Aorta (tissue), 5 donors: Measurements from ENCODE around the gene MTHFD1L. TPM values are rescaled to one million over a fixed set of nuclear protein-coding genes. Genes with fewer than 3 reads are reported as not detected.
"Not testable (repeated sequence)": the region's sequence is repeated elsewhere in the genome, so short reads cannot be mapped to it uniquely, and the experiment has no call there.

Source experiments
- ATAC-seq: fragments of 200-7000 bp; cut with Tn5 transposase; one replicate; pipeline ENCODE4 v1.9.1; 2022; ENCODE audit warnings: moderate library complexity; ENCODE audit not compliant: low FRiP score
- DNase-seq, 2 donors: peaks; one replicate each; pipeline ENCODE4 v3.0.0-alpha.2; 2020
- H3K27ac ChIP-seq, 2 donors: one replicate each; pipeline ENCODE4 v1.5.1; 2013; ENCODE audit warnings: low read length in 2 of 2, mild to moderate bottlenecking in 2 of 2, moderate library complexity in 2 of 2, control low read depth in 1 of 2, inconsistent platforms in 1 of 2, low read depth in 1 of 2
- H3K27me3 ChIP-seq, 2 donors: one replicate each; pipeline ENCODE4 v1.6.1; 2013; ENCODE audit warnings: control low read depth in 1 of 2, low read length in 1 of 2, mild to moderate bottlenecking in 1 of 2, moderate library complexity in 1 of 2; ENCODE audit not compliant: insufficient read depth in 2 of 2, control insufficient read depth in 1 of 2
- H3K36me3 ChIP-seq, 2 donors: one replicate each; pipeline ENCODE4 v1.6.1; 2013; ENCODE audit warnings: control low read depth in 1 of 2, low read length in 1 of 2, mild to moderate bottlenecking in 1 of 2; ENCODE audit not compliant: insufficient read depth in 2 of 2, control insufficient read depth in 1 of 2
- H3K4me1 ChIP-seq, 2 donors: one replicate each; pipeline ENCODE4 v1.6.1; 2013; ENCODE audit warnings: low read length in 2 of 2, control low read depth in 1 of 2, mild to moderate bottlenecking in 1 of 2, moderate library complexity in 1 of 2; ENCODE audit not compliant: insufficient read depth in 2 of 2, control insufficient read depth in 1 of 2
- H3K4me3 ChIP-seq, 2 donors: one replicate each; pipeline ENCODE4 v1.5.1; 2013; ENCODE audit warnings: low read length in 2 of 2, control low read depth in 1 of 2, mild to moderate bottlenecking in 1 of 2
- H3K9me3 ChIP-seq: one replicate; pipeline ENCODE4 v1.6.1; 2013; ENCODE audit warnings: mild to moderate bottlenecking, low read length; ENCODE audit not compliant: control insufficient read depth
- WGBS, 2 donors: extraction: QIAGEN DNeasy Blood & Tissue Kit; methylation state at CpG; one replicate each; pipeline ENCODE4 v1.1.7; 2013; 5-methylcytosine and 5-hydroxymethylcytosine counted together
- intact Hi-C, 2 donors: fragments of 100-400 bp; cut with DNase I; formaldehyde crosslinking; loops; one replicate each; pipeline versions ENCODE4 v1.14.2 to v1.15.0; 2022
- polyA plus RNA-seq, 2 donors: library from polyadenylated mRNA; stranded (reverse); fragments of 200-250 nt; gene quantifications; one replicate each; pipeline ENCODE4 v1.2.3, GENCODE V29; 2013
- total RNA-seq, 2 donors: library from RNA; stranded (reverse); fragmentation: NEBNext Ultra II Directional; extraction: Animal tissue kit (Norgen Biotek cat#: 25700); gene quantifications; one replicate each; pipeline ENCODE4 v1.2.1, GENCODE V29; 2021
- donor health status: healthy with polysubstance abuse.
- donor health status: Bipolar disorder and iron deficiency.
- donor health status: DM: no; HTN: no; CAD: no.
- donor health status: DM: no; HTN: no; CAD: no.
- donor health status: DM: yes; HTN: yes; CAD: no.

MTHFD1L gene
- total and polyA plus RNA-seq, 4 donors, result 20.4 to 65.8 (median 55.7) TPM

- Histone ChIP-seq H3K36me3 (no peaks in the 10 kb centered on the region), H3K27ac (no peak overlapping the region), H3K4me1 (no peaks in the 10 kb centered on the region), H3K4me3 (no peak overlapping the region), H3K27me3 (no peaks in the 10 kb centered on the region), H3K9me3 (no peaks in the 10 kb centered on the region)
- intact Hi-C loops, result loop anchor here (10.0 kb wide), 2 partner anchors 207 to 217 kb away; partner anchors contain the start of gene AKAP12 (in 1 of the 2)
- DNase-seq (no peak), ATAC-seq (no peak)
- WGBS, 2 donors, result 96 to 97% methylated on average over 15 of the region's 15 CpGs
These were observed 162.7 kb downstream of the MTHFD1L start for GRCh38 chr6:151027936-151028838.

- H3K9me3 ChIP-seq, result no peaks in the 10 kb centered on the region
- intact Hi-C loops, result loop anchor here (10.0 kb wide), 2 partner anchors 205 to 215 kb away; partner anchors contain the start of gene AKAP12 (in 1 of the 2)
- no peaks in the 10 kb centered on the region for H3K36me3 ChIP-seq
- no peaks in the 10 kb centered on the region for H3K27me3 ChIP-seq
- DNase-seq, result no peak
- H3K4me1 ChIP-seq, result no peaks in the 10 kb centered on the region
- 83 to 85% methylated on average over 5 of the region's 5 CpGs for WGBS, 2 donors
- H3K4me3 ChIP-seq, result no peak overlapping the region
- no peak overlapping the region for H3K27ac ChIP-seq
- ATAC-seq, result no peak
These were observed 164.5 kb downstream of the MTHFD1L start for GRCh38 chr6:151029970-151030369.

- Histone ChIP-seq H3K27ac (no peak overlapping the region), H3K27me3 (no peaks in the 10 kb centered on the region), H3K4me1 (no peaks in the 10 kb centered on the region), H3K4me3 (no peak overlapping the region), H3K9me3 (no peaks in the 10 kb centered on the region), H3K36me3 (no peaks in the 10 kb centered on the region)
- DNase-seq (no peak), ATAC-seq (no peak)
- 86 to 89% methylated on average over 3 of the region's 3 CpGs for WGBS, 2 donors
- intact Hi-C loops, result no loop called here
These were observed 166.5 kb downstream of the MTHFD1L start for GRCh38 chr6:151032034-151032433.

GRCh38 chr6:151034825-151035781, 169.6 kb downstream of the MTHFD1L start:
- Histone ChIP-seq H3K27me3 (no peaks in the 10 kb centered on the region), H3K36me3 (no peaks in the 10 kb centered on the region), H3K9me3 (no peaks in the 10 kb centered on the region), H3K4me1 (no peaks in the 10 kb centered on the region), H3K27ac (peak overlapping the region in 1 of 2 donors; percentile 32), H3K4me3 (no peak overlapping the region)
- ATAC-seq (no peak), DNase-seq (no peak)
- intact Hi-C loops, result no loop called here
- 83 to 86% methylated on average over 10 of the region's 10 CpGs for WGBS, 2 donors

GRCh38 chr6:151036211-151036721, 170.8 kb downstream of the MTHFD1L start:
- ATAC-seq, DNase-seq: not testable (repeated sequence)

GRCh38 chr6:151036869-151037680, 171.6 kb downstream of the MTHFD1L start:
- intact Hi-C loops, result no loop called here
- Histone ChIP-seq H3K9me3 (no peaks in the 10 kb centered on the region), H3K27ac (peak overlapping the region; percentile 67 to 78), H3K4me1 (no peaks in the 10 kb centered on the region), H3K4me3 (no peak overlapping the region), H3K36me3 (no peaks in the 10 kb centered on the region), H3K27me3 (no peaks in the 10 kb centered on the region)
- DNase-seq, result no peak
- 78 to 87% methylated on average over 12 of the region's 12 CpGs for WGBS, 2 donors
- no peak for ATAC-seq

More at GRCh38 chr6:151036211-151036721, 170.8 kb downstream of the MTHFD1L start:
- H3K27me3 ChIP-seq, intact Hi-C loops, H3K4me3 ChIP-seq, H3K4me1 ChIP-seq, H3K9me3 ChIP-seq, H3K36me3 ChIP-seq: not testable (repeated sequence)
- peak overlapping the region; percentile 67 to 78 for H3K27ac ChIP-seq
- WGBS, 2 donors, result 5 to 6% methylated on average over 3 of the region's 3 CpGs

- H3K27me3 ChIP-seq, result no peaks in the 10 kb centered on the region
- no peaks in the 10 kb centered on the region for H3K4me1 ChIP-seq
- H3K9me3 ChIP-seq, result no peaks in the 10 kb centered on the region
- ATAC-seq (no peak), DNase-seq (no peak)
- H3K36me3 ChIP-seq, result no peaks in the 10 kb centered on the region
- H3K4me3 ChIP-seq, result no peak overlapping the region
- no peak overlapping the region for H3K27ac ChIP-seq
- intact Hi-C loops, result no loop called here
- WGBS, 2 donors, result 78 to 88% methylated on average over 7 of the region's 7 CpGs
These were observed 173.1 kb downstream of the MTHFD1L start for GRCh38 chr6:151038616-151039015.
